Fibroblast of lung (primary cell): ENCODE results near the gene CDC6. TPM values are rescaled to one million over a fixed set of nuclear protein-coding genes. Genes with fewer than 3 reads are reported as not detected.

Experiments used
- DNase-seq, 2 donors: peaks; one replicate each; pipeline versions ENCODE4 v3.0.0 to v3.0.0-alpha.2; 2010; ENCODE audit warnings: low read depth in 2 of 2
- H2AFZ ChIP-seq: 2 replicates; pipeline ENCODE4 v1.5.1; 2012; ENCODE audit warnings: low read length, control low read depth, inconsistent platforms
- H3K27ac ChIP-seq: 2 replicates; pipeline ENCODE4 v1.5.1; 2011; ENCODE audit warnings: low read length, control low read depth; ENCODE audit not compliant: insufficient read depth
- H3K27me3 ChIP-seq: 2 replicates; pipeline ENCODE4 v1.5.1; 2011; ENCODE audit warnings: mild to moderate bottlenecking, low read length; ENCODE audit not compliant: control insufficient read depth, insufficient read depth
- H3K36me3 ChIP-seq: 2 replicates; pipeline ENCODE4 v1.5.1; 2011; ENCODE audit warnings: low read length; ENCODE audit not compliant: control insufficient read depth, insufficient read depth
- H3K4me1 ChIP-seq: 2 replicates; pipeline ENCODE4 v1.5.1; 2011; ENCODE audit warnings: low read length; ENCODE audit not compliant: control insufficient read depth, insufficient read depth; ENCODE audit errors: extremely low read depth
- H3K4me2 ChIP-seq: 2 replicates; pipeline ENCODE4 v1.5.1; 2011; ENCODE audit warnings: low read length, control low read depth; ENCODE audit not compliant: insufficient read depth; ENCODE audit errors: extremely low read depth
- H3K4me3 ChIP-seq, 4 experiments: fragments of 200-600 bp in 1 of 4; sonication (generic) in 1 of 4; replicated peaks in 1 of 4; 2 replicates each; pipeline ENCODE4 v1.5.1; 2011 to 2016; ENCODE audit warnings: low read length in 4 of 4, low read depth in 3 of 4, mild to moderate bottlenecking in 3 of 4, control low read depth in 2 of 4, inconsistent platforms in 1 of 4, mixed read lengths in 1 of 4; ENCODE audit not compliant: insufficient read depth in 1 of 4; ENCODE audit errors: control extremely low read depth in 1 of 4
- H3K79me2 ChIP-seq: 2 replicates; pipeline ENCODE4 v1.5.1; 2012; ENCODE audit warnings: mild to moderate bottlenecking, low read length, inconsistent platforms; ENCODE audit not compliant: control insufficient read depth, insufficient read depth
- H3K9ac ChIP-seq: 2 replicates; pipeline ENCODE4 v1.5.1; 2011; ENCODE audit warnings: mild to moderate bottlenecking, low read length, control low read depth; ENCODE audit not compliant: insufficient read depth
- H3K9me3 ChIP-seq: 2 replicates; pipeline ENCODE4 v1.5.1; 2012; ENCODE audit warnings: low read depth, low read length; ENCODE audit not compliant: control insufficient read depth, insufficient read depth
- H4K20me1 ChIP-seq: 2 replicates; pipeline ENCODE4 v1.5.1; 2011; ENCODE audit warnings: low read length; ENCODE audit not compliant: control insufficient read depth, insufficient read depth; ENCODE audit errors: extremely low read depth
- CTCF ChIP-seq, 2 donors: IDR thresholded peaks in 1 of 2; conservative IDR thresholded peaks in 1 of 2; 1 replicate in 1 of 2; 2 replicates in 1 of 2; pipeline ENCODE4 v1.5.1; 2011 to 2012; ENCODE audit warnings: low read length in 2 of 2, control low read depth in 1 of 2, inconsistent platforms in 1 of 2, low read depth in 1 of 2, mild to moderate bottlenecking in 1 of 2
- EZH2 ChIP-seq: IDR thresholded peaks from 2 replicates; pipeline ENCODE4 v1.5.1; 2012; ENCODE audit warnings: low read length, control low read depth, mild to moderate bottlenecking; ENCODE audit errors: missing control alignments
- polyA plus RNA-seq, 2 donors: library from polyadenylated mRNA; depleted of rRNA in 1 of 2; stranded (reverse) in 1 of 2; unstranded in 1 of 2; fragments of >200 nt; gene quantifications; 2 replicates each; pipeline ENCODE4 v1.2.1, GENCODE V29; 2011 to 2012; ENCODE audit warnings: missing spikeins in 1 of 2
- total RNA-seq: library from RNA; depleted of rRNA; stranded (reverse); fragments of >200 nt; gene quantifications from 2 replicates; pipeline ENCODE4 v1.2.1, GENCODE V29; 2014

CDC6 gene
- total and polyA plus RNA-seq, 2 donors (not counting 1 experiment from before 2014, with no cell fraction given), result 4.5 to 16.3 TPM

DNA sequence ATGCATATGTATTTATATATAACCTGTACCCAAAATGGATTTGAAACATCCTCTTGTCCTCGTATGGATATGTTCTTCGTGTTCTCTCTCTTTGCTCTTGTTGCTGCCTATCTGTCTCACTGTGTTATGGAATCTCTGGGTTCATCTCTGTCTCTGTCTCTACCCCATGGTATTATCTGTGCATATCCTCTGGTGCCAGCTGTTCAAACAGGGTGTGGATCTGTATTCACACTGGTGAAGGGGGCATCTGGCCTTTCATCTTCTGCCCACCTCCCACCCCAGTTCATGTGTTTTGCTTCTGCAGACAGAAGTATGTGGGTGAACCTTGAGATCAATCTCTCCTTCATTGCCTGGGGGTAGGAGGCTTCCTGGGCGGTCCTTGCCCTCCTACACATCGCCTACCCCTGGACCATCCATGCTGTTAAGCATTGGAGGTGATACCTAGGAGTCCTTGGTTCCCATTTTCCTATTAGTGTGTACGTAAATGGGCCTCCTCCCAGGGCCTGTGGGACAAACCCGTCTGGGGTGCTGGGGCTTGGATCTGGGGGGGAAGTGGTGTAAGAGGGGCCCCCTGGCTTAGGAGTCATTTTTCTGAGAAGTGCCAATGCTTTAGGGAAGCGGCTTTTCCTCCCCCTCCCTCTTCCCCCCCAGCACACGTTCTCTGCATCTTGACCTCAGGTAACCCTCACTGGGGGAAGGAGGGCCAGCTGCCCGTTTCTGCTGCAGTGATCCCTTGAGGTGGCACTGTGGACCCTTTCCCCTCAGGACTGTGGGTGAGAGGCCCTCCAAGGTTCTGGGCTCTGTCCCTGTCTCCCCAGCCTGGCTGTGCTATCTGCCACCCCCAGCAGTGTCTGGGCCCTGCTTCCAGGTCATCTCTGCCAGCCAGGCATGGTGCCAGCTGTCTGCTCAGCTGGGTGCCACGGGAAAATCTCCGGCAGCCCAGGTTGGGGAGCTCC lies 42.4 kb downstream of the CDC6 start:
- no peaks in the 10 kb centered on the region for H3K9me3 ChIP-seq
- H4K20me1 ChIP-seq, result no peaks in the 10 kb centered on the region
- no peaks in the 10 kb centered on the region for H3K27me3 ChIP-seq
- no peak overlapping the region for H3K4me3 ChIP-seq
- peaks cover 61% of the 10 kb centered on the region for H3K4me1 ChIP-seq
- no peak for DNase-seq
- H3K36me3 ChIP-seq, result peaks cover 2% of the 10 kb centered on the region
- peaks cover 42% of the 10 kb centered on the region for H3K79me2 ChIP-seq
- peak overlapping the region; percentile 20 for H3K27ac ChIP-seq
- H2AFZ ChIP-seq, result no peak overlapping the region
- TF ChIP-seq EZH2, result no peak
- peak overlapping the region; percentile 11 for H3K4me2 ChIP-seq
- H3K9ac ChIP-seq, result no peak overlapping the region

DNA sequence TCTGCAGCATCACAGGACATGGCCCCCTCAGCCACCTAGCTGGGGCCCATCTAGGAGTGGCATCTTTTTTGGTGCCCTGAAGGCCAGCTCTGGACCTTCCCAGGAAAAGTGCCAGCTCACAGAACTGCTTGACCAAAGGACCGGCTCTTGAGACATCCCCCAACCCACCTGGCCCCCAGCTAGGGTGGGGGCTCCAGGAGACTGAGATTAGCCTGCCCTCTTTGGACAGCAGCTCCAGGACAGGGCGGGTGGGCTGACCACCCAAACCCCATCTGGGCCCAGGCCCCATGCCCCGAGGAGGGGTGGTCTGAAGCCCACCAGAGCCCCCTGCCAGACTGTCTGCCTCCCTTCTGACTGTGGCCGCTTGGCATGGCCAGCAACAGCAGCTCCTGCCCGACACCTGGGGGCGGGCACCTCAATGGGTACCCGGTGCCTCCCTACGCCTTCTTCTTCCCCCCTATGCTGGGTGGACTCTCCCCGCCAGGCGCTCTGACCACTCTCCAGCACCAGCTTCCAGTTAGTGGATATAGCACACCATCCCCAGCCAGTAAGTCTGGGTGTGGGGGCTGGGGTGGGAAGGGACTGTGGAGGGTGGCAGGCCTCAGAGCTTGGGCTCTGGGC lies 43.3 kb downstream of the CDC6 start:
- Histone ChIP-seq H3K27ac (no peak overlapping the region), H4K20me1 (no peaks in the 10 kb centered on the region), H3K9ac (no peak overlapping the region), H3K9me3 (no peaks in the 10 kb centered on the region), H3K27me3 (no peaks in the 10 kb centered on the region), H3K79me2 (peaks cover 35% of the 10 kb centered on the region), H2AFZ (no peak overlapping the region), H3K4me2 (no peak overlapping the region), H3K36me3 (peaks cover 2% of the 10 kb centered on the region), H3K4me3 (no peak overlapping the region), H3K4me1 (peaks cover 60% of the 10 kb centered on the region)
- TF ChIP-seq CTCF (conservative IDR thresholded peaks at IDR 0.05 in 1 of 2, IDR thresholded peaks at IDR 0.05 in 1 of 2; ENCODE audit: low read depth in 1 of 2, low read length in 2 of 2) (no peak), EZH2 (no peak)
- no peak for DNase-seq

- TF ChIP-seq EZH2 (no peak), CTCF (conservative IDR thresholded peaks at IDR 0.05 in 1 of 2, IDR thresholded peaks at IDR 0.05 in 1 of 2; ENCODE audit: low read depth in 1 of 2, low read length in 2 of 2) (no peak)
- Histone ChIP-seq H3K27ac (peak overlapping the region; percentile 50), H4K20me1 (no peaks in the 10 kb centered on the region), H3K36me3 (peaks cover 2% of the 10 kb centered on the region), H3K9ac (peak overlapping the region; percentile 16), H2AFZ (no peak overlapping the region), H3K4me2 (peak overlapping the region; percentile 54), H3K4me3 (peak overlapping the region in 1 of 4 experiments; percentile 21), H3K4me1 (peaks cover 52% of the 10 kb centered on the region), H3K27me3 (no peaks in the 10 kb centered on the region), H3K79me2 (peaks cover 26% of the 10 kb centered on the region), H3K9me3 (no peaks in the 10 kb centered on the region)
- peak; percentile 69 to 82 for DNase-seq
Observed at GRCh38 chr17:40331743-40332641, 44.3 kb downstream of the CDC6 start.
